Measurements from ENCODE around the gene CHODL.

The CHODL gene

DNA sequence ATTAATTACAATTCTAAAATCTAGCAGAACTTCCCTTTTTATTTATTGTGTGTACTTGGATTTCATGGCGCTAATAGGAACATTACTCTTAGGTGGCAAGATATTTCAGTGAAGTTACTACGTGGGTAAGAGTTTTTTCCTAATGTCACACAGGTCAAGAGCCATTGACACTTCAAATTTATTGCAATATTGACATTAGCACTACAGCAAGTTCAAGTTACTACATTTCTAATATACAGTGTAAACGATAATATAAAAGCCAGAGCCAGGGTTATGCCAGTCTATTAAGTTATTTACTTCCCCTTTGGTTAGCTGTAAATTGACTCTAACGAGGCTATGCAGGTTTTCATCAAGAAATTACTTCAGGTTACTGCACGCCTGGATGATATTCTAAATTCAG, 29.7 kb downstream of the CHODL start:
- Histone ChIP-seq H3K36me3 (replicated peaks; ENCODE audit: insufficient read depth, low read length) (no peaks in the 10 kb centered on the region), H2AFZ (ENCODE audit: low read length) (peak overlapping the region; percentile 36), H3K27me3 (replicated peaks; ENCODE audit: insufficient read depth, low read length) (no peaks in the 10 kb centered on the region), H3K27ac (ENCODE audit: low read length) (peak overlapping the region; percentile 97), H3K9me2 (replicated peaks; ENCODE audit: insufficient read depth, low read length) (no peaks in the 10 kb centered on the region), H4K20me1 (ENCODE audit: insufficient read depth, low read length) (no peaks in the 10 kb centered on the region), H3K9ac (ENCODE audit: low read length) (peak overlapping the region; percentile 84), H3K4me3 (ENCODE audit: low read length) (peak overlapping the region; percentile 64), H3K79me2 (ENCODE audit: low read length) (peaks cover 12% of the 10 kb centered on the region), H3K4me2 (ENCODE audit: low read depth, low read length) (peak overlapping the region; percentile 85), H3F3A (ENCODE audit: insufficient read depth, low read length) (peaks cover 32% of the 10 kb centered on the region), H3K9me3 (replicated peaks; ENCODE audit: insufficient read depth, low read length) (no peaks in the 10 kb centered on the region), H3K4me1 (ENCODE audit: low read length) (peaks cover 21% of the 10 kb centered on the region)
- TF ChIP-seq EZH2 (optimal IDR thresholded peaks at IDR 0.05; ENCODE audit: low read depth, low read length) (no peak), CTCF (IDR thresholded peaks at IDR 0.05; ENCODE audit: low read length) (no peak), EZH2phosphoT487 (IDR thresholded peaks at IDR 0.05; ENCODE audit: low read length) (no peak)
- DNase-seq: peak; percentile 18

DNA sequence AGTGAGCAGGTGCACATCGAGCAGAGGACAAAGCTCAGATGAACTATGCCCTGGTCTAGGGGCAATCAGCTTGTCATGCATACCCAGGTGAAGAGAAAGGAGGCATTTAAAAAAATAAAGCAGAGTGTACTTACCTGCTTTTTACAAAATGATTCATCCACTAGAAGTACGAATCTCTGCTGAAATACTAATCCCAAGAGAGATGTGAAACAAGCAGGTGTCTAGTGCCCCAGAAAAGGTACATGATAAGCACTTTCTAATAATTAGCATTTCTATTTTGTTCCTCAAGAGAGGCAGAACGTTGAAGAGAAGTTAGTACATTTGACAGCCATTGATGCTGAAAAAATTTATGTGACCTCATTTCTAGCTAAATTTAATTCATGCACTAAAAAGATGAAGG, 31.1 kb downstream of the CHODL start:
- H3K4me1 ChIP-seq (ENCODE audit: low read length): peaks cover 24% of the 10 kb centered on the region
- no peaks in the 10 kb centered on the region for H3K9me2 ChIP-seq (replicated peaks; ENCODE audit: insufficient read depth, low read length)
- DNase-seq: peak; percentile 93
- peak overlapping the region; percentile 64 for H3K4me3 ChIP-seq (ENCODE audit: low read length)
- H3K27me3 ChIP-seq (replicated peaks; ENCODE audit: insufficient read depth, low read length): no peaks in the 10 kb centered on the region
- no peaks in the 10 kb centered on the region for H4K20me1 ChIP-seq (ENCODE audit: insufficient read depth, low read length)
- peaks cover 12% of the 10 kb centered on the region for H3K79me2 ChIP-seq (ENCODE audit: low read length)
- H2AFZ ChIP-seq (ENCODE audit: low read length): 0 out of 2 replicates have a peak overlapping the region, but pooled peaks have one; percentile 36
- TF ChIP-seq EZH2phosphoT487 (IDR thresholded peaks at IDR 0.05; ENCODE audit: low read length) (no peak), EZH2 (optimal IDR thresholded peaks at IDR 0.05; ENCODE audit: low read depth, low read length) (no peak), CTCF (IDR thresholded peaks at IDR 0.05; ENCODE audit: low read length) (no peak; the same call in 1 of the 2 replicates)
- H3K4me2 ChIP-seq (ENCODE audit: low read depth, low read length): peak overlapping the region; percentile 85
- peak overlapping the region; percentile 84 for H3K9ac ChIP-seq (ENCODE audit: low read length)
- H3F3A ChIP-seq (ENCODE audit: insufficient read depth, low read length): peaks cover 32% of the 10 kb centered on the region
- H3K27ac ChIP-seq (ENCODE audit: low read length): peak overlapping the region; percentile 97
- H3K36me3 ChIP-seq (replicated peaks; ENCODE audit: insufficient read depth, low read length): no peaks in the 10 kb centered on the region
- no peaks in the 10 kb centered on the region for H3K9me3 ChIP-seq (replicated peaks; ENCODE audit: insufficient read depth, low read length)

- no peaks in the 10 kb centered on the region for H3K79me2 ChIP-seq (ENCODE audit: low read length)
- peak overlapping the region; percentile 94 for H3K27ac ChIP-seq (ENCODE audit: low read length)
Observed at GRCh38 chr21:18285379-18285778, 40.7 kb downstream of the CHODL start.

More at GRCh38 chr21:18285379-18285778, 40.7 kb downstream of the CHODL start:
- peak; percentile 86 for DNase-seq
- H3K9me3 ChIP-seq (replicated peaks; ENCODE audit: insufficient read depth, low read length): no peaks in the 10 kb centered on the region
- H3K4me2 ChIP-seq (ENCODE audit: low read depth, low read length): peak overlapping the region; percentile 64
- peak overlapping the region; percentile 55 for H3K9ac ChIP-seq (ENCODE audit: low read length)
- TF ChIP-seq EZH2 (optimal IDR thresholded peaks at IDR 0.05; ENCODE audit: low read depth, low read length) (no peak), EZH2phosphoT487 (IDR thresholded peaks at IDR 0.05; ENCODE audit: low read length) (no peak), CTCF (IDR thresholded peaks at IDR 0.05; ENCODE audit: low read length) (no peak)
- no peaks in the 10 kb centered on the region for H3K27me3 ChIP-seq (replicated peaks; ENCODE audit: insufficient read depth, low read length)
- H2AFZ ChIP-seq (ENCODE audit: low read length): 0 out of 2 replicates have a peak overlapping the region, but pooled peaks have one; percentile 20
- peaks cover 22% of the 10 kb centered on the region for H3F3A ChIP-seq (ENCODE audit: insufficient read depth, low read length)
- H4K20me1 ChIP-seq (ENCODE audit: insufficient read depth, low read length): no peaks in the 10 kb centered on the region
- no peaks in the 10 kb centered on the region for H3K9me2 ChIP-seq (replicated peaks; ENCODE audit: insufficient read depth, low read length)
- H3K4me3 ChIP-seq (ENCODE audit: low read length): peak overlapping the region; percentile 29
- no peaks in the 10 kb centered on the region for H3K36me3 ChIP-seq (replicated peaks; ENCODE audit: insufficient read depth, low read length)
- H3K4me1 ChIP-seq (ENCODE audit: low read length): peaks cover 38% of the 10 kb centered on the region
